ENCODE data around the gene TIMM17B. TPM values are rescaled to one million over a fixed set of nuclear protein-coding genes. Genes with fewer than 3 reads are reported as not detected.
"Not testable (repeated sequence)": the region's sequence is repeated elsewhere in the genome, so short reads cannot be mapped to it uniquely, and the experiment has no call there.

The TIMM17B gene
- total RNA-seq, 2 experiments from 2014 or later: 54.2 to 58.9 TPM

DNA sequence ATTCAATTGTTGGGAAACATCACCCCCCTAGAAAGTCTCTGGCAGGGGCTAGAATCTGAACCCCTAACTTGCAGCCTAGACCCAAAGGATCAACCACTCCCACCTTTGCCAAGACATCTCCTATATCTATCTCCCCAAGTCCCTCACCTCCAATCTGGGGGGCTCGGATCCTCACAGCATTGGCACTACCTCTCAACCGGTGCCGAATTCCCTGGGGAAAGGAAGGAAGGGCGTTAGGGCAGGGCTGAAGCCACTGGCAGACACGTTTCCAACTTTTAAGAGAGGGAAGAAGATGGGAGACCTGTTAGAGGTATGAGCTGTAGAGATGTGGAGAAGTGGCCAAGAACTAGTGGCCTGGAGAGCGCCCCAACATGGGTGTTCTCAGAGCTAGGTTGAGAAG, 2.7 kb downstream of the TIMM17B start:
- Mint-ChIP-seq H3K27me3 (no peaks in the 10 kb centered on the region), H3K9me3 (ENCODE audit: low read depth) (no peaks in the 10 kb centered on the region), H3K4me1 (peaks cover 31% of the 10 kb centered on the region), H3K4me3 (no peak overlapping the region), H3K27ac (peak overlapping the region; percentile 60), H3K36me3 (ENCODE audit: low read depth) (peaks cover 9% of the 10 kb centered on the region)
- CTCF ChIA-PET: interaction anchor here (0.6 to 0.7 kb wide), 3 partner anchors 43 to 426 kb away, joined by 3 to 5 read pairs (median 3); no protein-coding TSS in a partner anchor
- no peak for ATAC-seq
- POLR2A ChIA-PET: no interaction called here
- no peak for DNase-seq
- intact Hi-C loops (cut with DNase I, micrococcal nuclease): loop anchor here (5.0 to 10.0 kb wide), 3 partner anchors 50 to 248 kb away; no protein-coding TSS in a partner anchor

DNA sequence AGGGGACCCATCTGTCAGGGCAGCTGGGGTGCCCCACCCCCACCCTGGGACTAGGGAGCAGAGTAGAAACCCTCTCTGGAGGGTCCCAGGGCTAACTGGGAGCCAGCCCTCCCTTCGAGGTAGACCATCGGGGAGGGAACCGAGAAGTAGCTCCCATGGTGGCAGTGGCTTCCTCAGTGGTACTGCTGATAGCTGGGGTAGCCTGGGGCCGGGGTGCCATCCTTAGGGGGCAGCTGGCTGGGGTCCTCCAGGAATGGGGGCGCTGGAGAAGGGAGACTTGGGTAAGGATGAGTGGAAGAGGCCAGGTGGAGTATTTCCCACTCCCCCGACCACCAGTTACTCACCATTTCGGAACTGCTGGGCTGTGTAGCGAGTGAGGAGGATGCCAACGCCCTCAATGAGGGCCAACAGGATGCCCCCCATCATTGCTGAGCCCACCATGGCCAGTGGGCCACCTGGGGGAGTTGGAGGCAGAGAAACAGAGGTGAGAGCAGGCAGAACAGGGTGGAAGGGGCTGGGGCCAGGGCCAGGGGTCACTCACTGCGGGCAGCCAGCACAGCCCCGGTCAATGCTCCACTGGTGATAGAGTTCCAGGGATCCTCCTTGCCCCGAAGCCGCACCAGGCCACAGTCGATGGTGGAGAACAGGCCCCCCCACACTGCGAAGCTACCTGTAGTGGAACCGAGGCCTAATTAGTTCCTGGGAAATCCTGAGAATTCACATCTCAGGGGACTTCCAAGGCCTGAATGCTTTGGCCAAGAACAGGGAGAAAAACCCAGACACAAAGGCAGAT, 3.8 kb downstream of the TIMM17B start:
- DNase-seq: no peak
- peaks cover 8% of the 10 kb centered on the region for H3K36me3 Mint-ChIP-seq (ENCODE audit: low read depth)
- ATAC-seq: no peak
- CTCF ChIA-PET: no interaction called here
- intact Hi-C loops (cut with DNase I, micrococcal nuclease): loop anchor here (5.0 to 10.0 kb wide), 2 partner anchors 51 to 246 kb away; no protein-coding TSS in a partner anchor
- peaks cover 26% of the 10 kb centered on the region for H3K4me1 Mint-ChIP-seq
- no peaks in the 10 kb centered on the region for H3K27me3 Mint-ChIP-seq
- no peaks in the 10 kb centered on the region for H3K9me3 Mint-ChIP-seq (ENCODE audit: low read depth)
- no peak overlapping the region for H3K27ac Mint-ChIP-seq
- no peak overlapping the region for H3K4me3 Mint-ChIP-seq
- POLR2A ChIA-PET: no interaction called here

DNA sequence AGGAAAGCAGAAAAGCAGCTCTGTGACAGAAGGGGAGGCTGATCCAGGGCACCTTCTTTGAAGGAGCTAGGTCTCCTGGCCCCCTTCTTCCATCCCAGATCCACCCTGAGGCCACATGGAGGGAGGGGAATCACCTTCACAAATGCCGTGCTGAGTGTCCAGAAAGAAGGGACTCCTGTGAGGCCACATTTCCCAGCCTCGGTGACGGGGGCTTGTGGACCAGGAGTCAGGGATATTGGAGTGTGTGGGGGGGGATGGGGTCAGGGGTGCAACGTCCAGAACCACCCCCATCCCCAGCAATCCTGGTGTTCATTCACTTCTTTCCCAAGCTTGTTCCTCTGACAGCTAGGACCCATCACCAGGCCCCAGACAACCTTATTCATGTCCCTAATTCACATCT, 4.7 kb downstream of the TIMM17B start:
- H3K27ac Mint-ChIP-seq: no peak overlapping the region
- H3K36me3 Mint-ChIP-seq (ENCODE audit: low read depth): peaks cover 8% of the 10 kb centered on the region
- no peaks in the 10 kb centered on the region for H3K27me3 Mint-ChIP-seq
- H3K4me1 Mint-ChIP-seq: peaks cover 26% of the 10 kb centered on the region
- no peak for DNase-seq
- no peaks in the 10 kb centered on the region for H3K9me3 Mint-ChIP-seq (ENCODE audit: low read depth)
- ChIA-PET CTCF (no interaction called here), POLR2A (no interaction called here)
- no peak overlapping the region for H3K4me3 Mint-ChIP-seq
- intact Hi-C loops (cut with DNase I, micrococcal nuclease): loop anchor here (5.0 to 10.0 kb wide), 2 partner anchors 52 to 246 kb away; no protein-coding TSS in a partner anchor
- no peak for ATAC-seq

DNA sequence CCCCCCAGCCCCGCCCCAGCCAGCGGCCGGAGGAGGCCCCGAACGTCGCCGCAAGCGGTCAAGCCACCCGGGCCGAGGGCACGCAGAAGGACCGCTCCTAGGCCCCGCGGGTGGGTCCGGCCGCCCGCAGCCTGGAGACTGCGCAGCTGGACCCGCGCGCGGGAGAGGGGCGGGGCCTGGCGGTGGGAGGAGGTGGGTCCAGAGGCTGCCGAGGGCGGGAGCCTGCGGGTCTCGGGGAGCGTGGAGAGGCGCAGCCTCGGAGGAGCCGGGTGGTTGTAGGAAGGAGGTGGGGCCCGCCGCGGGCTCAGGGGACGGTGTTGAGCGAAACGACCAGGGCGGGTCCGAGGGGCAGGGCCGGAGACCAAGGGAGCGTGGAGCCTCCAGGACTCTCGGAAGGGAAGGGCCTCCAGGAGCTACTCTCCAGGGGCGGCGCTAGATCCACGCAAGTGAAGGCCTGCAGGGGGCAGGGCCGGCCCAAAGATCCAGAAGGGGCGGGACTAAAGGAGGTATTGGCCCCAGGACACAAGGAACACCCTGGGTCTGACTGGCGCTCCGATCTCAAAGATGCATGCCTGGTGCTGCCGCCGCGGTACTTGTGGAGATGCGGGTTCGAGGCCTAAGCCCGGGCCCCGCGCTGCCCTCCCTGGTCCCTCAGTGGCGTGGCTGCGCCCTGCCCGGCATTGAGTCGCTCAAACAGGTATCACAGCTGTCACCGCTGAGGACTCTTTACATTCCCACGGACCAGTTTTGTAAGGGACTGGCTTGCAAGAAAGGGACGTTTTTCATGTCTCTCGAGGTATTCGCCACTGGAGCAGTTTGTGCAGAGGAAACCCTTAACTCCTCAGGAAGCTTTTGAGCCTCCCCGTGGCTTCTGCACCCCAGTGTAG, 5.9 kb downstream of the TIMM17B start:
- intact Hi-C loops (cut with DNase I, micrococcal nuclease): loop anchor here (1.0 to 10.0 kb wide), 9 partner anchors 47 to 244 kb away; partner anchors contain the start of genes GRIPAP1 (in 1 of the 2) and TFE3 (in 1 of the 2)
- POLR2A ChIA-PET: interaction anchor here (0.7 to 1.4 kb wide), 4 partner anchors 20 to 47 kb away, joined by 3 to 6 read pairs (median 4); partner anchors contain the start of gene SLC35A2
- Mint-ChIP-seq H3K27me3 (no peaks in the 10 kb centered on the region), H3K4me3 (peak overlapping the region; percentile 79), H3K4me1 (peaks cover 23% of the 10 kb centered on the region), H3K27ac (peak overlapping the region; percentile 55), H3K36me3 (ENCODE audit: low read depth) (peaks cover 8% of the 10 kb centered on the region), H3K9me3 (ENCODE audit: low read depth) (no peaks in the 10 kb centered on the region)
- DNase-seq (peak; percentile 85), ATAC-seq (peak; percentile 92)
- CTCF ChIA-PET: interaction anchor here (0.5 to 1.9 kb wide), 8 partner anchors 20 to 139 kb away, joined by 3 to 8 read pairs (median 3); partner anchors contain the start of gene SLC35A2

DNA sequence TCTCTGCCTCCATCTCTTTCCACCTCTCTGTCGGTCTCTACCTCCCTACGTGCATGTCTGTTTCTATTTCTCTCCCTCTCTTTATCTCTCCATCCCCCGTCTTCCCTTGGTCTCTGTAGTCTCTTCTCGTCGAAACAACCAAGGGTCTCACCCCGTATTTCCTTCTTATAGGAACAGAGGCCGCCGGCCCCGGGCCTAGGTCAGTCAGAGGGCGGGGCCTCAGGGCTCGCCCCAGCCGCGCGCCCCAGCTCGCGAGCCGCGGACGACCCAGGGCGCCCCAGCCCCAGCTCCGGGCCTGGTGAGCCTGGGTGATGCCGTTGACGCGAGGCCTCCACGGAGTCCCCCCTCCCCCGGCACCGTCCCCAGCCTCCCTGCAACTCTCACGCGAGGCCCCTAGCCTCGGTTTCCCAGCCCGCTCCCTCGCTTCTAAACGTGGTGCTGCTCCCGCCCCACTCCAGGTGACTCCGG, 6.6 kb downstream of the TIMM17B start:
- H3K36me3 Mint-ChIP-seq (ENCODE audit: low read depth): peaks cover 8% of the 10 kb centered on the region
- peak; percentile 37 for DNase-seq
- peak overlapping the region; percentile 88 for H3K27ac Mint-ChIP-seq
- ATAC-seq: peak; percentile 41
- peaks cover 19% of the 10 kb centered on the region for H3K4me1 Mint-ChIP-seq
- ChIA-PET CTCF (interaction anchor here (0.5 to 1.9 kb wide), 6 partner anchors 21 to 138 kb away, joined by 3 to 8 read pairs (median 3); partner anchors contain the start of gene SLC35A2), POLR2A (interaction anchor here (0.9 to 1.4 kb wide), 4 partner anchors 21 to 68 kb away, joined by 3 to 6 read pairs (median 4); partner anchors contain the start of gene SLC35A2)
- H3K9me3 Mint-ChIP-seq (ENCODE audit: low read depth): no peaks in the 10 kb centered on the region
- intact Hi-C loops (cut with DNase I, micrococcal nuclease): loop anchor here (1.0 to 10.0 kb wide), 9 partner anchors 47 to 244 kb away; partner anchors contain the start of genes GRIPAP1 (in 1 of the 2) and TFE3 (in 1 of the 2)
- H3K27me3 Mint-ChIP-seq: no peaks in the 10 kb centered on the region
- peak overlapping the region; percentile 79 for H3K4me3 Mint-ChIP-seq

DNA sequence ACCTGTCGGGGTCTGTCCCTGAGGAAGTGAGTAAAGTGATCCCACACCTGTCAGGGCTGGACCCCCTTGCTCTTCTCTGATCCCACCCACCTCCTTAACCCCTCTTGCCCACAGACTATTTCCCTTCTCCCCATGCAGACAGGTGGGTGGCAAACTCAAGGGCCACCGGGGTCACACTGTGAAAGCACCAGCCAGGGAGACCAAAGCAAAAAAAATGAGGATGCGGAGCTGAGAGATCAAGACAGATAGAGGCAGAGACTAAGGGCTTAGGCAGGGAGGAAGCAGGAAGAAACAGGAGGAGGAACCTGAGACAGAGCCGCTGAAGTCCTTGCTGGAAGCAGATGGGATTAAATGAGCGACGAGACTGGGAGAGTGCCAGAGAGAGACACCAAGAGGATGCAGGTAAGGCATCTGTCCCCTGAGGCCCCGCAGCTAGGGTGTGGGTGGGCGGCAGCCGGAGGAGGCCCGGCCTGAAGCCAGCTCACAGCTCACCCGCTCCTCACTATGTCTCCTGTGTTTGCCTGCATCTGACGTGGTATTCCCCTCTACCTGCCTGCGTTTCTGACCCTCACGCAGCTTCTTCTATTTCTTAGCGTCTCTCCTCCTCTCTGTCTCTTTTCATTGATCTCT, 7.2 kb downstream of the TIMM17B start:
- peak; percentile 33 for DNase-seq
- peaks cover 7% of the 10 kb centered on the region for H3K36me3 Mint-ChIP-seq (ENCODE audit: low read depth)
- intact Hi-C loops (cut with DNase I, micrococcal nuclease): loop anchor here (2.0 to 10.0 kb wide), 5 partner anchors 54 to 243 kb away; partner anchors contain the start of gene GRIPAP1 (in 1 of the 2)
- H3K4me3 Mint-ChIP-seq: peak overlapping the region; percentile 79
- no peaks in the 10 kb centered on the region for H3K27me3 Mint-ChIP-seq
- no peaks in the 10 kb centered on the region for H3K9me3 Mint-ChIP-seq (ENCODE audit: low read depth)
- ATAC-seq: no peak
- CTCF ChIA-PET: interaction anchor here (0.6 to 1.9 kb wide), 3 partner anchors 56 to 138 kb away, joined by 3 to 8 read pairs (median 6); no protein-coding TSS in a partner anchor
- H3K27ac Mint-ChIP-seq: peak overlapping the region; percentile 88
- POLR2A ChIA-PET: interaction anchor here (0.9 kb wide), 1 partner anchor 68 kb away, joined by 3 read pairs; no protein-coding TSS in a partner anchor
- peaks cover 17% of the 10 kb centered on the region for H3K4me1 Mint-ChIP-seq

DNA sequence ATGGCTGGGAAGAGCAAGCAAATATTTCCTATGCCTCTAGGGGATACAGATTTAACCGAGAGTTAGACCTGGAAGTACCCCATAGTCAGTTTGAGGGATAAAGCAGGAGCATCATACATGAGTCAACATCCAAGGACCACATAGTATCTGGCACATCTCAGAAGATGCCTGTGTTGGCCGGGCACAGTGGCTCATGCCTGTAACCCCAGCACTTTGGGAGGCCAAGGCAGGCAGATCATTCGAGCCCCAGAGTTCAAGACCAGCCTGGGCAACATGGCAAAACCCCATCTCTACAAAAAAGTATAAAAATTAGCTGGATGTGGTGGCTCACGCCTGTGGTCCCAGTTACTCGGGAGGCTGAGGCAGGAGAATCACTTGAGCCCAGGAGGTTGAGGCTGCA, 11.0 kb downstream of the TIMM17B start:
- CTCF ChIA-PET; H3K9me3 Mint-ChIP-seq (ENCODE audit: low read depth); H3K27me3 Mint-ChIP-seq; H3K36me3 Mint-ChIP-seq (ENCODE audit: low read depth); DNase-seq; POLR2A ChIA-PET; H3K27ac Mint-ChIP-seq; intact Hi-C loops (cut with DNase I, micrococcal nuclease); ATAC-seq; H3K4me1 Mint-ChIP-seq; H3K4me3 Mint-ChIP-seq: not testable (repeated sequence)

DNA sequence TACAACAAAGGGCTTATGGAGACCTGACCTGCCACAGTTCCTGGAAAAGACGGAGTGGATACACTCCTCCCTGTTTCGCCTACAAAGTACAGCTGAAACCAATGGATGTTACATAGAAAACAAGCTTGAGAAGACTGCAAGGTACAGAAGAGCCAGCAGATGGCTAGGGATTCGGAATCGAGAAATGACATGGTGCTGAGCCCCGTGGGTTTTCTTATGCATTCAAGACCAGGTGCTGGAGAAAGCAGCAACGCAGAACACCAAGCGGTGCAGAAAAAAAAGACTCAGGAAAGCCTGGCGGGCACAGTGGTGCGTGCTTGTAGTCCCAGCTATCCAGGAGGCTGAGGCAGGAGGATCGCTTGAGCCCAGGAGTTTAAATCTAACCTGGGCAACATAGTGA, 13.8 kb downstream of the TIMM17B start:
- Mint-ChIP-seq H3K36me3 (ENCODE audit: low read depth) (no peaks in the 10 kb centered on the region), H3K4me1 (no peaks in the 10 kb centered on the region), H3K27me3 (no peaks in the 10 kb centered on the region), H3K4me3 (no peak overlapping the region), H3K9me3 (ENCODE audit: low read depth) (no peaks in the 10 kb centered on the region), H3K27ac (no peak overlapping the region)
- CTCF ChIA-PET: no interaction called here
- ATAC-seq (no peak), DNase-seq (no peak)
- intact Hi-C loops (cut with DNase I, micrococcal nuclease): no loop called here
- POLR2A ChIA-PET: no interaction called here

DNA sequence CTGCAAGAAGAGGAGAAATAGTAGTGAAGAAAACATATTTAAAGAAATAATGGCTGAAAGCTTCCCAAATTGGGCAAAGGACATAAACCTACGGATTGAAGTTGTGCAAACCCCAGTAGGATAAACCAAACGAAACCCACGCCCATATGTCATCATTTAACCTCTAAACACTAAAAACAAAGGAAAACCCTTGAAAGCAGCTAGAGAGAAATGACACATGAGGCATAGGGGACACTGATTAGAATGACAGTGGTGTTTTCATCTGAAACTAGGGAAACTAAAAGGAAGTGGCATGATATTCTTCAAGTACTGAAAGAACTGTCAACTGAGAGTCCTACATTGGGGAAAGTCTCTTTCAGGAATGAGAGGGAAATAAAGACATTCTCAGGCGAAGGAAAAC, 20.6 kb downstream of the TIMM17B start:
- intact Hi-C loops (cut with DNase I, micrococcal nuclease); POLR2A ChIA-PET; H3K4me1 Mint-ChIP-seq; H3K9me3 Mint-ChIP-seq (ENCODE audit: low read depth); ATAC-seq; H3K4me3 Mint-ChIP-seq; DNase-seq; CTCF ChIA-PET; H3K27me3 Mint-ChIP-seq; H3K36me3 Mint-ChIP-seq (ENCODE audit: low read depth); H3K27ac Mint-ChIP-seq: not testable (repeated sequence)

DNA sequence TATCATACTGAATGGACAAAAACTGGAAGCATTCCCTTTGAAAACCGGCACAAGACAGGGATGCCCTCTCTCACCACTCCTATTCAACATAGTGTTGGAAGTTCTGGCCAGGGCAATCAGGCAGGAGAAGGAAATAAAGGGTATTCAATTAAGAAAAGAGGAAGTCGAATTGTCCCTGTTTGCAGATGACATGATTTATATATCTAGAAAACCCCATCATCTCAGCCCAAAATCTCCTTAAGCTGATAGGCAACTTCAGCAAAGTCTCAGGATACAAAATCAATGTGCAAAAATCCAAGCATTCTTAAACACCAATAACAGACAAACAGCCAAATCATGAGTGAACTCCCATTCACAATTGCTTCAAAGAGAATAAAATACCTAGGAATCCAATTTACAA, 25.6 kb downstream of the TIMM17B start:
- H3K4me3 Mint-ChIP-seq; intact Hi-C loops (cut with DNase I, micrococcal nuclease); CTCF ChIA-PET; DNase-seq; H3K4me1 Mint-ChIP-seq; H3K9me3 Mint-ChIP-seq (ENCODE audit: low read depth); POLR2A ChIA-PET; H3K36me3 Mint-ChIP-seq (ENCODE audit: low read depth); ATAC-seq; H3K27ac Mint-ChIP-seq; H3K27me3 Mint-ChIP-seq: not testable (repeated sequence)
